ENCODE measurements around the gene PEPD. TPM values are rescaled to one million over a fixed set of nuclear protein-coding genes. Genes with fewer than 3 reads are reported as not detected.

PEPD gene
- total and polyA plus RNA-seq, 2 of the 4 experiments (the other 2 are of a cell fraction), result 36.7 to 88.4 TPM

DNA sequence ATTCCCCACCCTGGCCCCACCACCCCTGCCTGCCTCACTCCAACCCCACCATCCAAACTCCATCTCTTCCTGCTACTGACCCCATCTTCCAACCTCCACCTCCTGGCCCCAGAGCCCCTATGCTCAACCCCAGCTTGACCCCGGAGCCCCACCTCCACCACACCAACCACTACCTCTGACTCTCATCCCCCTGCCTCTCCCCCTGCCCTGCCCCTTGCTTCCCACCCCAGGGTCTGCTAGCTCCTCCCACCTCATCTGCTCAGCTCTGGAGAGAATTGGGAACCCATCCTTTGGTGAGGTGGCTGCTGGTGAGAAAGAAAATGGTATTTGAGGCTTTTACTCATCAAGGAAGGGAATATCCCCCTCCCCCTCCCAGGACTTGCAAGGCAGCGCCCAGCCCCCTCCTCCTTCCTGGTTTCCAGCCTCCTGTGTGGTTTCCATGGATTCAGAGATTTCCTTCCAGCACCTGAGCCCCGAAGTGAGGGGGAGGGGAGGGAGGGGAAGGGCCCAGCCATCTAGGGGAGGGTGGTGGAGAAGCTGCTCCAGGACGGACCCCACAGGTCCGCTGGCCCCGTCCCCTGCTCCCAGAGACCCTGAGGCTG, 11.4 kb upstream of the PEPD start:
- Histone ChIP-seq H3K4me3 (ENCODE audit: insufficient read depth, low read depth, low read length) (no peak overlapping the region), H3K9me3 (ENCODE audit: control insufficient read depth, insufficient read depth, low read length) (no peaks in the 10 kb centered on the region), H2BK20ac (ENCODE audit: low read depth, low read length) (no peak overlapping the region), H4K91ac (ENCODE audit: insufficient read depth, low read depth, low read length) (no peak overlapping the region), H3K9me1 (ENCODE audit: insufficient read depth, low read length) (no peaks in the 10 kb centered on the region), H3K23ac (ENCODE audit: low read depth, low read length) (no peak overlapping the region), H2AK5ac (ENCODE audit: low read depth, low read length) (no peak overlapping the region), H3K79me1 (ENCODE audit: low read depth in 1 of 2, low read length in 2 of 2) (no peaks in the 10 kb centered on the region), H3K4ac (ENCODE audit: low read depth, low read length) (no peak overlapping the region), H4K20me1 (ENCODE audit: insufficient read depth, low read length) (no peaks in the 10 kb centered on the region), H3K4me2 (ENCODE audit: low read depth, low read length) (no peak overlapping the region), H4K8ac (ENCODE audit: low read depth in 2 of 2, low read length in 2 of 2) (no peak overlapping the region), H3K9ac (ENCODE audit: low read depth, low read length) (no peak overlapping the region), H4K5ac (ENCODE audit: low read depth, low read length) (no peak overlapping the region), H2BK5ac (ENCODE audit: low read depth, low read length, poor library complexity, severe bottlenecking) (no peak overlapping the region), H2BK15ac (ENCODE audit: low read depth, low read length) (no peak overlapping the region), H2AFZ (replicated peaks; ENCODE audit: low read length, poor library complexity) (no peak overlapping the region), H3K56ac (ENCODE audit: extremely low read depth, insufficient read depth, low read length) (no peak overlapping the region), H3K14ac (replicated peaks; ENCODE audit: low read depth, low read length) (no peak overlapping the region), H3K27me3 (ENCODE audit: control insufficient read depth, insufficient read depth, low read length) (peaks cover 8% of the 10 kb centered on the region; the same call in 1 of the 2 replicates), H3K4me1 (ENCODE audit: control insufficient read depth, insufficient read depth, low read length) (no peaks in the 10 kb centered on the region), H2BK120ac (ENCODE audit: low read depth, low read length) (no peak overlapping the region), H3K36me3 (ENCODE audit: control insufficient read depth, insufficient read depth, low read length) (no peaks in the 10 kb centered on the region), H3K18ac (ENCODE audit: low read depth, low read length) (no peak overlapping the region), H2AK9ac (replicated peaks; ENCODE audit: low read depth, low read length, poor library complexity) (no peak overlapping the region), H3K27ac (ENCODE audit: insufficient read depth, low read length) (no peak overlapping the region)
- in situ Hi-C loops (cut with MboI; ENCODE audit: low sequenced_read_pairs) (no loop called here), dilution Hi-C loops (cut with HindIII; ENCODE audit: low sequenced_read_pairs, unreplicated experiment) (no loop called here), intact Hi-C loops (cut with micrococcal nuclease) (no loop called here)
- no CpG with 5 or more reads among the region's 6 CpGs for WGBS, 2 experiments (ENCODE audit: extremely low coverage in 2 of 2, insufficient read length in 1 of 2)
- BruUV-seq (replicated peaks), result no TSS peak
- DNase-seq (no peak), ATAC-seq (ENCODE audit: low read depth) (no peak)
- ChIA-PET POLR2A (ENCODE audit: unreplicated experiment) (no interaction called here), CTCF (no interaction called here)
- TF ChIP-seq SMC3 (IDR thresholded peaks at IDR 0.05; ENCODE audit: low read depth, low read length) (no peak), RAD21 (IDR thresholded peaks at IDR 0.05; ENCODE audit: low read length) (no peak), FOS (IDR thresholded peaks at IDR 0.05; ENCODE audit: low read depth, low read length) (no peak), MAFK (IDR thresholded peaks at IDR 0.05; ENCODE audit: low read depth, low read length) (no peak), RCOR1 (IDR thresholded peaks at IDR 0.05; ENCODE audit: insufficient replicate concordance, low read length) (no peak), CEBPB (IDR thresholded peaks at IDR 0.05; ENCODE audit: low read depth, low read length) (no peak), NFE2L2 (IDR thresholded peaks at IDR 0.05; ENCODE audit: low read depth, low read length) (no peak), CHD1 (IDR thresholded peaks at IDR 0.05; ENCODE audit: low read depth, low read length) (no peak), BHLHE40 (IDR thresholded peaks at IDR 0.05; ENCODE audit: low read depth, low read length) (no peak), MXI1 (IDR thresholded peaks at IDR 0.05; ENCODE audit: borderline replicate concordance, low read depth, low read length) (no peak)
- TF ChIP-seq, protein P1, sequence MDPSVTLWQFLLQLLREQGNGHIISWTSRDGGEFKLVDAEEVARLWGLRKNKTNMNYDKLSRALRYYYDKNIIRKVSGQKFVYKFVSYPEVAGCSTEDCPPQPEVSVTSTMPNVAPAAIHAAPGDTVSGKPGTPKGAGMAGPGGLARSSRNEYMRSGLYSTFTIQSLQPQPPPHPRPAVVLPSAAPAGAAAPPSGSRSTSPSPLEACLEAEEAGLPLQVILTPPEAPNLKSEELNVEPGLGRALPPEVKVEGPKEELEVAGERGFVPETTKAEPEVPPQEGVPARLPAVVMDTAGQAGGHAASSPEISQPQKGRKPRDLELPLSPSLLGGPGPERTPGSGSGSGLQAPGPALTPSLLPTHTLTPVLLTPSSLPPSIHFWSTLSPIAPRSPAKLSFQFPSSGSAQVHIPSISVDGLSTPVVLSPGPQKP (IDR thresholded peaks at IDR 0.05; ENCODE audit: borderline replicate concordance, low read depth, low read length), result no peak
- TF ChIP-seq, protein P2, sequence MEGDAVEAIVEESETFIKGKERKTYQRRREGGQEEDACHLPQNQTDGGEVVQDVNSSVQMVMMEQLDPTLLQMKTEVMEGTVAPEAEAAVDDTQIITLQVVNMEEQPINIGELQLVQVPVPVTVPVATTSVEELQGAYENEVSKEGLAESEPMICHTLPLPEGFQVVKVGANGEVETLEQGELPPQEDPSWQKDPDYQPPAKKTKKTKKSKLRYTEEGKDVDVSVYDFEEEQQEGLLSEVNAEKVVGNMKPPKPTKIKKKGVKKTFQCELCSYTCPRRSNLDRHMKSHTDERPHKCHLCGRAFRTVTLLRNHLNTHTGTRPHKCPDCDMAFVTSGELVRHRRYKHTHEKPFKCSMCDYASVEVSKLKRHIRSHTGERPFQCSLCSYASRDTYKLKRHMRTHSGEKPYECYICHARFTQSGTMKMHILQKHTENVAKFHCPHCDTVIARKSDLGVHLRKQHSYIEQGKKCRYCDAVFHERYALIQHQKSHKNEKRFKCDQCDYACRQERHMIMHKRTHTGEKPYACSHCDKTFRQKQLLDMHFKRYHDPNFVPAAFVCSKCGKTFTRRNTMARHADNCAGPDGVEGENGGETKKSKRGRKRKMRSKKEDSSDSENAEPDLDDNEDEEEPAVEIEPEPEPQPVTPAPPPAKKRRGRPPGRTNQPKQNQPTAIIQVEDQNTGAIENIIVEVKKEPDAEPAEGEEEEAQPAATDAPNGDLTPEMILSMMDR (conservative IDR thresholded peaks at IDR 0.05; ENCODE audit: low read depth, low read length), result no peak
- TF ChIP-seq, protein P3, sequence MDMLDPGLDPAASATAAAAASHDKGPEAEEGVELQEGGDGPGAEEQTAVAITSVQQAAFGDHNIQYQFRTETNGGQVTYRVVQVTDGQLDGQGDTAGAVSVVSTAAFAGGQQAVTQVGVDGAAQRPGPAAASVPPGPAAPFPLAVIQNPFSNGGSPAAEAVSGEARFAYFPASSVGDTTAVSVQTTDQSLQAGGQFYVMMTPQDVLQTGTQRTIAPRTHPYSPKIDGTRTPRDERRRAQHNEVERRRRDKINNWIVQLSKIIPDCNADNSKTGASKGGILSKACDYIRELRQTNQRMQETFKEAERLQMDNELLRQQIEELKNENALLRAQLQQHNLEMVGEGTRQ (IDR thresholded peaks at IDR 0.05; ENCODE audit: low read depth, low read length), result no peak
